Middle frontal gyrus (tissue), 1 donor: ENCODE results near the gene DDX23.
A peak's percentile ranks its signal among the peaks of the same experiment; 100 is the strongest.
"Not testable (repeated sequence)": the region's sequence is repeated elsewhere in the genome, so short reads cannot be mapped to it uniquely, and the experiment has no call there.

Experiments used
- DNase-seq: peaks from one replicate; pipeline ENCODE4 v3.0.0-alpha.2; 2015; ENCODE audit warnings: low spot score; ENCODE audit errors: extremely low spot score

Gene DDX23

GRCh38 chr12:48862760-48863159 is 10.8 kb upstream of the DDX23 start:
- no peak for DNase-seq

- no peak for DNase-seq
Measured at GRCh38 chr12:48861111-48861510, 9.1 kb upstream of the DDX23 start.

GRCh38 chr12:48860236-48860635 is 8.3 kb upstream of the DDX23 start:
- DNase-seq, result not testable (repeated sequence)

GRCh38 chr12:48859607-48860006 is 7.6 kb upstream of the DDX23 start:
- no peak for DNase-seq

- no peak for DNase-seq
Measured at GRCh38 chr12:48858043-48858442, 6.1 kb upstream of the DDX23 start.

GRCh38 chr12:48857278-48857994 is 5.5 kb upstream of the DDX23 start:
- no peak for DNase-seq

- no peak for DNase-seq
Measured at GRCh38 chr12:48856379-48856778, 4.4 kb upstream of the DDX23 start.

GRCh38 chr12:48854932-48855331 is 3.0 kb upstream of the DDX23 start:
- not testable (repeated sequence) for DNase-seq

GRCh38 chr12:48854488-48854887 is 2.5 kb upstream of the DDX23 start:
- no peak for DNase-seq

GRCh38 chr12:48852734-48853688 is 1.0 kb upstream of the DDX23 start:
- peak; percentile 91 for DNase-seq

GRCh38 chr12:48842021-48842420 is 9.9 kb downstream of the DDX23 start:
- not testable (repeated sequence) for DNase-seq

GRCh38 chr12:48838048-48838447 is 13.9 kb downstream of the DDX23 start:
- DNase-seq, result no peak

GRCh38 chr12:48832321-48833060 is 19.5 kb downstream of the DDX23 start:
- DNase-seq, result no peak

- DNase-seq, result no peak
Measured at GRCh38 chr12:48831257-48831656, 20.7 kb downstream of the DDX23 start.

- DNase-seq, result no peak
Measured at GRCh38 chr12:48828841-48829575, 23.0 kb downstream of the DDX23 start.

- DNase-seq, result no peak
Measured at GRCh38 chr12:48828293-48828692, 23.7 kb downstream of the DDX23 start.

GRCh38 chr12:48827513-48828096 is 24.4 kb downstream of the DDX23 start:
- no peak for DNase-seq

GRCh38 chr12:48827026-48827425 is 24.9 kb downstream of the DDX23 start:
- DNase-seq, result no peak

- DNase-seq, result no peak
Measured at GRCh38 chr12:48826209-48826855, 25.6 kb downstream of the DDX23 start.

- DNase-seq, result no peak
Measured at GRCh38 chr12:48824905-48825304, 27.1 kb downstream of the DDX23 start.
